ENCODE measurements around the gene SULT1C4.
A peak's percentile ranks its signal among the peaks of the same experiment; 100 is the strongest.

Gene SULT1C4

GRCh38 chr2:108367561-108368175 lies 10.1 kb upstream of the SULT1C4 start:
- no peak for DNase-seq (ENCODE audit: low read depth)
- no peak for TF ChIP-seq POLR2A (IDR thresholded peaks at IDR 0.05; ENCODE audit: extremely low read depth, insufficient read length)
- TF ChIP-seq, protein P1, sequence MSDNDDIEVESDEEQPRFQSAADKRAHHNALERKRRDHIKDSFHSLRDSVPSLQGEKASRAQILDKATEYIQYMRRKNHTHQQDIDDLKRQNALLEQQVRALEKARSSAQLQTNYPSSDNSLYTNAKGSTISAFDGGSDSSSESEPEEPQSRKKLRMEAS (IDR thresholded peaks at IDR 0.05; ENCODE audit: low read depth, low read length): no peak
- no peak for TF ChIP-seq MYC (IDR thresholded peaks at IDR 0.05; ENCODE audit: low read depth, low read length)
- TF ChIP-seq, protein P2, sequence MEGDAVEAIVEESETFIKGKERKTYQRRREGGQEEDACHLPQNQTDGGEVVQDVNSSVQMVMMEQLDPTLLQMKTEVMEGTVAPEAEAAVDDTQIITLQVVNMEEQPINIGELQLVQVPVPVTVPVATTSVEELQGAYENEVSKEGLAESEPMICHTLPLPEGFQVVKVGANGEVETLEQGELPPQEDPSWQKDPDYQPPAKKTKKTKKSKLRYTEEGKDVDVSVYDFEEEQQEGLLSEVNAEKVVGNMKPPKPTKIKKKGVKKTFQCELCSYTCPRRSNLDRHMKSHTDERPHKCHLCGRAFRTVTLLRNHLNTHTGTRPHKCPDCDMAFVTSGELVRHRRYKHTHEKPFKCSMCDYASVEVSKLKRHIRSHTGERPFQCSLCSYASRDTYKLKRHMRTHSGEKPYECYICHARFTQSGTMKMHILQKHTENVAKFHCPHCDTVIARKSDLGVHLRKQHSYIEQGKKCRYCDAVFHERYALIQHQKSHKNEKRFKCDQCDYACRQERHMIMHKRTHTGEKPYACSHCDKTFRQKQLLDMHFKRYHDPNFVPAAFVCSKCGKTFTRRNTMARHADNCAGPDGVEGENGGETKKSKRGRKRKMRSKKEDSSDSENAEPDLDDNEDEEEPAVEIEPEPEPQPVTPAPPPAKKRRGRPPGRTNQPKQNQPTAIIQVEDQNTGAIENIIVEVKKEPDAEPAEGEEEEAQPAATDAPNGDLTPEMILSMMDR (IDR thresholded peaks at IDR 0.05; ENCODE audit: low read depth, low read length): no peak
- no peak overlapping the region for H3K4me3 ChIP-seq (ENCODE audit: low read depth, low read length)

GRCh38 chr2:108369153-108369552 lies 8.6 kb upstream of the SULT1C4 start:
- no peak overlapping the region for H3K4me3 ChIP-seq (ENCODE audit: low read depth, low read length)
- no peak for DNase-seq (ENCODE audit: low read depth)
- TF ChIP-seq, protein P1 (IDR thresholded peaks at IDR 0.05; ENCODE audit: low read depth, low read length): no peak
- TF ChIP-seq, protein P2 (IDR thresholded peaks at IDR 0.05; ENCODE audit: low read depth, low read length): peak; percentile 7

GRCh38 chr2:108370080-108370479 lies 7.7 kb upstream of the SULT1C4 start:
- DNase-seq (ENCODE audit: low read depth): no peak

GRCh38 chr2:108376774-108377173 lies 980 bp upstream of the SULT1C4 start:
- no peak for TF ChIP-seq POLR2A (IDR thresholded peaks at IDR 0.05; ENCODE audit: extremely low read depth, insufficient read length)
- TF ChIP-seq MYC (IDR thresholded peaks at IDR 0.05; ENCODE audit: low read depth, low read length): no peak
- TF ChIP-seq, protein P2 (IDR thresholded peaks at IDR 0.05; ENCODE audit: low read depth, low read length): no peak
- TF ChIP-seq, protein P1 (IDR thresholded peaks at IDR 0.05; ENCODE audit: low read depth, low read length): no peak
- DNase-seq (ENCODE audit: low read depth): no peak
- H3K4me3 ChIP-seq (ENCODE audit: low read depth, low read length): no peak overlapping the region

More at GRCh38 chr2:108370080-108370479, 7.7 kb upstream of the SULT1C4 start:
- no peak overlapping the region for H3K4me3 ChIP-seq (ENCODE audit: low read depth, low read length)
- TF ChIP-seq MYC (IDR thresholded peaks at IDR 0.05; ENCODE audit: low read depth, low read length) (no peak), POLR2A (IDR thresholded peaks at IDR 0.05; ENCODE audit: extremely low read depth, insufficient read length) (no peak)
- TF ChIP-seq, protein P2 (IDR thresholded peaks at IDR 0.05; ENCODE audit: low read depth, low read length): no peak
- TF ChIP-seq, protein P1 (IDR thresholded peaks at IDR 0.05; ENCODE audit: low read depth, low read length): no peak

DNA sequence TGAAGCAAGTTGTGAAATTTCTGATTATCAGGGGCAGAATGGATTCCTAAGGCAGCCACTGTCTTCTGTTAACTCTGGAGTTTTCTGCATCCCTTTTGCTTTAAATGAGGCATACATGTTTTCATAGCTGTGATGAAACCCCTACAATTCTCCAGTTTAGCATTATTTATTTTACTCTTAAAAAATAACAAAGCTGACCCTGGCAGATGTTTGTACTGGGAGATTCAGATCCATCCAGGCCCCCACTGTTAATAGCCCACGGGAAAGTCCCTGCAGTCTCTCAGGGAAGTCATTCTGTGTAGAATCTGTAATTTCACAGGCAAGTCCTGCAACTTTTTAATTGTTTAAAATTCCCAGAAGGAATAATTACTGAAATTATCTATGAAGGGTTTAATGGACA lies 353 bp upstream of the SULT1C4 start:
- DNase-seq (ENCODE audit: low read depth): no peak
- H3K4me3 ChIP-seq (ENCODE audit: low read depth, low read length): no peak overlapping the region
- TF ChIP-seq, protein P1 (IDR thresholded peaks at IDR 0.05; ENCODE audit: low read depth, low read length): no peak
- TF ChIP-seq MYC (IDR thresholded peaks at IDR 0.05; ENCODE audit: low read depth, low read length) (no peak), POLR2A (IDR thresholded peaks at IDR 0.05; ENCODE audit: extremely low read depth, insufficient read length) (no peak)
- TF ChIP-seq, protein P2 (IDR thresholded peaks at IDR 0.05; ENCODE audit: low read depth, low read length): no peak
